CD14-positive monocyte (primary cell): ENCODE results near the gene IL18R1. TPM values are rescaled to one million over a fixed set of nuclear protein-coding genes. Genes with fewer than 3 reads are reported as not detected.

Source experiments
- DNase-seq, 3 donors: peaks; one replicate each; pipeline ENCODE4 v3.0.0-alpha.2; 2011 to 2022
- H2AFZ ChIP-seq: 2 replicates; pipeline ENCODE4 v1.6.0; 2012; ENCODE audit warnings: mild to moderate bottlenecking, low read depth, low read length, inconsistent platforms; ENCODE audit not compliant: insufficient read depth, poor library complexity, severe bottlenecking
- H3K27ac ChIP-seq, 2 donors: 1 replicate in 1 of 2; 2 replicates in 1 of 2; pipeline ENCODE4 v1.5.1; 2012 to 2013; ENCODE audit warnings: low read length in 2 of 2, control low read depth in 1 of 2, inconsistent platforms in 1 of 2, low read depth in 1 of 2, mild to moderate bottlenecking in 1 of 2
- H3K27me3 ChIP-seq, 2 donors: one replicate each; pipeline versions ENCODE4 v1.6.0 to v1.6.1; 2011 to 2013; ENCODE audit warnings: low read length in 2 of 2; ENCODE audit not compliant: control insufficient read depth in 2 of 2, insufficient read depth in 2 of 2
- H3K36me3 ChIP-seq, 2 donors: replicated peaks in 1 of 2; 1 replicate in 1 of 2; 2 replicates in 1 of 2; pipeline versions ENCODE4 v1.5.1 to v1.6.1; 2012 to 2013; ENCODE audit warnings: low read length in 2 of 2, control low read depth in 1 of 2, inconsistent platforms in 1 of 2, mild to moderate bottlenecking in 1 of 2; ENCODE audit not compliant: insufficient read depth in 2 of 2, control insufficient read depth in 1 of 2
- H3K4me1 ChIP-seq, 2 donors: 1 replicate in 1 of 2; 2 replicates in 1 of 2; pipeline versions ENCODE4 v1.5.1 to v1.6.1; 2012 to 2013; ENCODE audit warnings: low read length in 2 of 2, control low read depth in 1 of 2, inconsistent platforms in 1 of 2, mild to moderate bottlenecking in 1 of 2, moderate library complexity in 1 of 2; ENCODE audit not compliant: insufficient read depth in 2 of 2, control insufficient read depth in 1 of 2
- H3K4me2 ChIP-seq: replicated peaks from 2 replicates; pipeline ENCODE3; 2012; ENCODE audit warnings: low read length, moderate library complexity, mild to moderate bottlenecking; ENCODE audit not compliant: poor library complexity, severe bottlenecking; ENCODE audit errors: extremely low read depth
- H3K4me3 ChIP-seq, 3 experiments: fragments of 200-600 bp in 1 of 3; sonication (generic) in 1 of 3; replicated peaks in 1 of 3; 1 replicate in 2 of 3; 2 replicates in 1 of 3; pipeline ENCODE4 v1.5.1; 2011 to 2013; ENCODE audit warnings: low read length in 3 of 3, mild to moderate bottlenecking in 3 of 3, control low read depth in 2 of 3, low read depth in 2 of 3, inconsistent platforms in 1 of 3, moderate library complexity in 1 of 3
- H3K79me2 ChIP-seq: 2 replicates; pipeline ENCODE4 v1.6.0; 2012; ENCODE audit warnings: mild to moderate bottlenecking, control low read depth, inconsistent platforms, low read length, moderate library complexity; ENCODE audit not compliant: insufficient read depth
- H3K9ac ChIP-seq: 2 replicates; pipeline ENCODE4 v1.6.0; 2017; ENCODE audit warnings: low read length, mild to moderate bottlenecking; ENCODE audit not compliant: insufficient read depth, poor library complexity, severe bottlenecking
- H3K9me3 ChIP-seq, 2 donors: replicated peaks in 1 of 2; 1 replicate in 1 of 2; 2 replicates in 1 of 2; pipeline versions ENCODE4 v1.5.1 to v1.6.1; 2012 to 2013; ENCODE audit warnings: low read length in 2 of 2, control low read depth in 1 of 2; ENCODE audit not compliant: control insufficient read depth in 1 of 2, insufficient read depth in 1 of 2
- H4K20me1 ChIP-seq: 2 replicates; pipeline ENCODE4 v1.6.0; 2012; ENCODE audit warnings: mild to moderate bottlenecking, low read length, control low read depth, moderate library complexity; ENCODE audit not compliant: insufficient read depth
- H3K27ac Mint-ChIP-seq, 7 donors: one replicate each; pipeline ENCODE4 v1.8.0; 2020; ENCODE audit warnings: mild to moderate bottlenecking in 7 of 7, mixed read lengths in 7 of 7, moderate library complexity in 6 of 7, inconsistent platforms in 2 of 7
- H3K27me3 Mint-ChIP-seq, 3 donors: one replicate each; pipeline ENCODE4 v1.8.0; 2021 to 2022; ENCODE audit warnings: low read depth in 3 of 3, mild to moderate bottlenecking in 3 of 3, mixed read lengths in 3 of 3, moderate library complexity in 3 of 3, inconsistent platforms in 1 of 3
- H3K36me3 Mint-ChIP-seq, 2 donors: one replicate each; pipeline ENCODE4 v1.8.0; 2020; ENCODE audit warnings: mixed read lengths in 2 of 2, inconsistent platforms in 1 of 2, mild to moderate bottlenecking in 1 of 2
- H3K4me1 Mint-ChIP-seq: one replicate; pipeline ENCODE4 v1.8.0; 2020; ENCODE audit warnings: mild to moderate bottlenecking, mixed read lengths
- H3K4me3 Mint-ChIP-seq, 2 donors: one replicate each; pipeline ENCODE4 v1.8.0; 2020; ENCODE audit warnings: mild to moderate bottlenecking in 2 of 2, mixed read lengths in 2 of 2, moderate library complexity in 1 of 2
- H3K9me3 Mint-ChIP-seq, 7 donors: one replicate each; pipeline ENCODE4 v1.8.0; 2020 to 2022; ENCODE audit warnings: mixed read lengths in 7 of 7, mild to moderate bottlenecking in 6 of 7, moderate library complexity in 6 of 7, inconsistent platforms in 2 of 7
- CTCF ChIP-seq: fragments of 200-600 bp; IDR thresholded peaks from one replicate; pipeline ENCODE4 v1.8.0; 2022; ENCODE audit warnings: antibody characterized with exemption, mild to moderate bottlenecking
- WGBS: methylation state at CpG from one replicate; pipeline ENCODE4 v1.1.5; 2013; ENCODE audit warnings: missing lambda C conversion rate; ENCODE audit not compliant: insufficient coverage; 5-methylcytosine and 5-hydroxymethylcytosine counted together
- intact Hi-C, 2 donors: fragments of 100-400 bp; cut with micrococcal nuclease; formaldehyde crosslinking; loops; one replicate each; pipeline versions ENCODE4 v1.15.0 to v1.15.1; 2023
- polyA plus RNA-seq, 3 donors: library from polyadenylated mRNA; depleted of rRNA in 1 of 3; unstranded in 2 of 3; stranded (reverse) in 1 of 3; fragments of 300-500 nt in 2 of 3; fragments of >200 nt in 1 of 3; fragmentation: Illumina TruSeq in 2 of 3; gene quantifications; 1 replicate in 2 of 3; 2 replicates in 1 of 3; pipeline ENCODE4 v1.2.3, GENCODE V29; 2012 to 2021

IL18R1 gene
- polyA plus RNA-seq, 3 donors = 0.03 to 0.15 (median 0.11) TPM

- Histone ChIP-seq H3K27me3 (peaks cover 11 to 16% of the 10 kb centered on the region in 2 donors), H3K79me2 (no peaks in the 10 kb centered on the region), H4K20me1 (no peaks in the 10 kb centered on the region), H3K4me3 (no peak overlapping the region), H3K9ac (no peak overlapping the region), H3K9me3 (no peaks in the 10 kb centered on the region), H3K4me2 (no peak overlapping the region), H3K27ac (no peak overlapping the region), H2AFZ (no peak overlapping the region), H3K4me1 (no peaks in the 10 kb centered on the region), H3K36me3 (no peaks in the 10 kb centered on the region)
- no CpG with 5 or more reads among the region's 7 CpGs for WGBS
- peaks cover 4 to 9% (median 5%) of the 10 kb centered on the region in 3 donors for H3K27me3 Mint-ChIP-seq
- intact Hi-C loops = no loop called here
- no peaks in the 10 kb centered on the region for H3K9me3 Mint-ChIP-seq
- TF ChIP-seq CTCF = no peak
- H3K4me3 Mint-ChIP-seq = no peak overlapping the region
- no peaks in the 10 kb centered on the region for H3K36me3 Mint-ChIP-seq
- peak in 2 of 3 donors; percentile 6 to 7 for DNase-seq
- no peak overlapping the region for H3K27ac Mint-ChIP-seq
- H3K4me1 Mint-ChIP-seq = peaks cover 5% of the 10 kb centered on the region
Measured at GRCh38 chr2:102340778-102341177, 14.8 kb upstream of the IL18R1 start.

- H3K4me3 ChIP-seq = no peak overlapping the region
- no peaks in the 10 kb centered on the region for H3K9me3 Mint-ChIP-seq
- H3K9ac ChIP-seq = no peak overlapping the region
- intact Hi-C loops = no loop called here
- no peaks in the 10 kb centered on the region for H3K4me1 ChIP-seq
- peaks cover 5% of the 10 kb centered on the region for H3K4me1 Mint-ChIP-seq
- WGBS = no CpG with 5 or more reads among the region's 3 CpGs
- H3K4me3 Mint-ChIP-seq = no peak overlapping the region
- DNase-seq = no peak
- H3K27ac ChIP-seq = no peak overlapping the region
- no peak overlapping the region for H2AFZ ChIP-seq
- no peak overlapping the region for H3K4me2 ChIP-seq
- no peak for TF ChIP-seq CTCF
- H3K9me3 ChIP-seq = no peaks in the 10 kb centered on the region
- H3K79me2 ChIP-seq = no peaks in the 10 kb centered on the region
- no peaks in the 10 kb centered on the region for H4K20me1 ChIP-seq
- H3K36me3 Mint-ChIP-seq = no peaks in the 10 kb centered on the region
- peaks cover 0 to 11% (median 0%) of the 10 kb centered on the region in 3 donors for H3K27me3 Mint-ChIP-seq
- H3K27ac Mint-ChIP-seq = no peak overlapping the region
- no peaks in the 10 kb centered on the region for H3K36me3 ChIP-seq
- H3K27me3 ChIP-seq = peaks cover 0 to 11% of the 10 kb centered on the region in 2 donors
Measured at GRCh38 chr2:102342888-102343287, 12.7 kb upstream of the IL18R1 start.
